HG02798 (cell line): ENCODE measurements around the gene PWWP2B.

ENCODE experiments used
- ATAC-seq: cut with Tn5 transposase; IDR thresholded peaks from one replicate; pipeline ENCODE4 v1.9.1; 2021; ENCODE audit warnings: mild to moderate bottlenecking; ENCODE audit not compliant: unreplicated experiment, poor library complexity

The PWWP2B gene

GRCh38 chr10:132404169-132404880, 7.3 kb downstream of the PWWP2B start:
- no peak for ATAC-seq

DNA sequence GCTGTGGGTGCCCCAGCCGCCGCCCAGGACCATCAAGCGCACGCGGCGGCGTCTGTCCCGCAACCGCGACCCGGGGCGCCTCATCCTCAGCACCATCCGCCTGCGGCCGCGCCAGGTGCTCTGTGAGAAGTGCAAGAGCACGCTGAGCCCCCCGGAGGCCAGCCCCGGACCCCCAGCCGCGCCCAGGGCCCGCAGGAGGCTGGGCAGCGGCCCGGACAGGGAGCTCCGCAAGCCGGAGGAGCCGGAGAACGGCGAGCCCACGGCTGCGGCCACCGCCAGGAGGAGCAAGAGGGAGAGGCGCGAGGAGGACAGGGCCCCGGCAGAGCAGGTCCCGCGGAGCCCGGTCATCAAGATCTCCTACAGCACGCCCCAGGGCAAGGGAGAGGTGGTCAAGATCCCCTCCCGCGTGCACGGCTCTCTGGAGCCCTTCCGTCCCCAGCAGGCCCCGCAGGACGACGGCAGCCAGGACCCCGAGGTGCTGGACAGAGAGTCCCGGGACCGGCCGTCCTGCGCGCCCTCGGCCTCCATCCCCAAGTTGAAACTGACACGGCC, 8.0 kb downstream of the PWWP2B start:
- ATAC-seq: no peak

GRCh38 chr10:132405463-132405991, 8.5 kb downstream of the PWWP2B start:
- no peak for ATAC-seq

DNA sequence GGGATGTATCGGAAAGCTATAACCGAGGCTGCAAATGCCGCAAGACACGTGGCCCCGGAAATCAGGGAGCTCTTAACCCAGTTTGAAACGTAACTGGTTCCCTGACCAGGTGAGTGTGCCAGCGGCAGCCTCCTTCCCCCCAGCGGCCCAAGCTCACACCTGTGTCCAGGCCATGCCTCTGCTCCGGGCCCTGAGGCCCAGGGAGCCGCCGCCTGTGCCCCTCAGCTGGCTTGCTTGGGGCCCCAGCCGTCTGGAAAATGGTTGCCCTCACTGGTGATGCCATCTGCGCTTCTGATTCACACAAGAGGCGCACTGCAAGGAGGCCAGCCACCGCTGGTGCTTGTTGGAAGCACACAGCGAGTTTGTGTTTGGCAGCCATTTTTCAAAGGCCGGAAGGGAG, 9.2 kb downstream of the PWWP2B start:
- no peak for ATAC-seq

DNA sequence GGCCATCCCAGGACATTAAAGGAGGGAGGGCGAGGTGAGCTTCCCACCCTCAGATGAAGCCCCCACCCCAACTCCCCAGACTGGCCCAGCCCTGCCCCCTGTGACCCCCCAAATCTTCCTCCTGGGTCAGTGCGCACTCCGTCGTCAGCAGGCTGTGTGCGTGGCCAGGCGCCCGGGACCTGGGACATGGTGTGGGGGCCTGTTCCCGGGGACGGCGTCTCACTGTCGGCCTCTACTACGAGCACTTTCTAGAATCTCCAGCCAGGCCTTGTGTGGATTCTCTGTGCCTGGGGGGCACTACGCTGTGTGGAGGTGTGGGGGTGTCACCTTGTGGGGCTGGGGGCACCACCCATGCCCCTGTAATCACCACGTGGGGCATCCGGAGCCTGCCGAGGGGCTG, 9.8 kb downstream of the PWWP2B start:
- ATAC-seq: no peak

DNA sequence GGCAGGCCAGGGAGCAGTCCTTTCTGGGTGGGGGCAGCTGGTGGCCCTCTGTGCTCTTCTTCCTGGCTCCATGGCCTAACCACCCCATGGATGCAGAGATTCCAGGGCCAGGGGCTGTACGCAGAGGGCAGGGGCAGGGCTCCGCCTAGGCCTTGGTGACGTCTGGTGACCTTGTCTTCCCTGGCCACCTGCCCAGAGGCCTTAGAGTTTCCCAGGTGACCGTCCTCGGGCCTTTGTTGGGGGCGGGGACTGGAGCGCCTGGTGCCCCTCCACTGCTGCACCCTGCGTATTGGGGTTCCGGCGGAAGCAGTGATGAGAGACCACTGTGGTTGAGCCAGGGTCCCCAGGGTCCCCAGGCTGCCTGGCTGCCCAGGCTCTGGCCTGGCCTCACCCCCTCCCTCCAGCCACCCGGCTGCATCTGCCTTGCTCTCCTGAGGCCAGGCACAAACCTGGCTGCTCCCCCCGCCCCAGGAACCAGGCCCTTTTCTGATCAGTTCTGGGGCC, 10.3 kb downstream of the PWWP2B start:
- no peak for ATAC-seq

- no peak for ATAC-seq
Observed at GRCh38 chr10:132407846-132408278, 10.9 kb downstream of the PWWP2B start.

GRCh38 chr10:132408367-132408781, 11.4 kb downstream of the PWWP2B start:
- no peak for ATAC-seq

DNA sequence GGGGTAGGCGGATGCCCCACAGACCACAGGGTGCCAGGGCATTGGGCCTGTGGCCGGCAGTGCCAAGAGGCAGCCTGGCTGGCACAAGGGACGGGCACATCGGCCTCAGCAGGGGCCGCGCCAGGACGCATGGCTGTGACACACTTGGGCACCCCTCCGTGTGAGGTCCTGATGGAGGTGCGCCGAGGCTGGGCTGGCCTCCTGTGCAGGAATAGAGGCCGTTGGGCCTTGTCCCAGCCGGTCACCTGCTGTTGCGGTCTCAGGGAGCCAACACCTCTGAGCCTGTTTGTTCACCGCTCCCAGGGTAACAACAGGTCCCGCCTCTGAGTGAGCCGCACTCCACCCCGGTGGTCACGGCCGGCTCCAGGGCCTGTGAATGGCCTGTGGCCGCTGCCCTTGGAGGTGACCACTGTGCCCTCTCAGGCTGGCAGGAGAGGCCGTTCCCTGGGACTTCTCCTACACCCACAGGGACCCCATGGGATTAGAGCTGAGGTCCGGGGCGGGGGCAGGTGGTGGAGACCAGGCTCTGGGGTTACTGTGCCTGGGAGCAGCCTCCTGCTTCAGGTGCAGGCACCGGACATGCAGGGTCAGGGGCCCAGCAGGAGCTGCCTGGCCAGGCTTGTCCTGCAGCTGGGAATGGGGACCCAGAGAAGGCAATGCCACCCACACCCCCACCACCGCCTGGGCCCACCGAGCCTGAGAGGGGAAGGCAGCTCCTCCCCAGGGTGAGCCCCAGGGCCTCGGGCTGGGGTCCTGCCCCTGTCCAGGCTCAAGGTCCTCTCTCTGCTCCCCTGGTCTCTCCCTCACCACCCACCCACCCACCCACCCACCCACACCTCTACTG, 12.0 kb downstream of the PWWP2B start:
- ATAC-seq: no peak

- ATAC-seq: no peak
Observed at GRCh38 chr10:132409667-132410028, 12.6 kb downstream of the PWWP2B start.

DNA sequence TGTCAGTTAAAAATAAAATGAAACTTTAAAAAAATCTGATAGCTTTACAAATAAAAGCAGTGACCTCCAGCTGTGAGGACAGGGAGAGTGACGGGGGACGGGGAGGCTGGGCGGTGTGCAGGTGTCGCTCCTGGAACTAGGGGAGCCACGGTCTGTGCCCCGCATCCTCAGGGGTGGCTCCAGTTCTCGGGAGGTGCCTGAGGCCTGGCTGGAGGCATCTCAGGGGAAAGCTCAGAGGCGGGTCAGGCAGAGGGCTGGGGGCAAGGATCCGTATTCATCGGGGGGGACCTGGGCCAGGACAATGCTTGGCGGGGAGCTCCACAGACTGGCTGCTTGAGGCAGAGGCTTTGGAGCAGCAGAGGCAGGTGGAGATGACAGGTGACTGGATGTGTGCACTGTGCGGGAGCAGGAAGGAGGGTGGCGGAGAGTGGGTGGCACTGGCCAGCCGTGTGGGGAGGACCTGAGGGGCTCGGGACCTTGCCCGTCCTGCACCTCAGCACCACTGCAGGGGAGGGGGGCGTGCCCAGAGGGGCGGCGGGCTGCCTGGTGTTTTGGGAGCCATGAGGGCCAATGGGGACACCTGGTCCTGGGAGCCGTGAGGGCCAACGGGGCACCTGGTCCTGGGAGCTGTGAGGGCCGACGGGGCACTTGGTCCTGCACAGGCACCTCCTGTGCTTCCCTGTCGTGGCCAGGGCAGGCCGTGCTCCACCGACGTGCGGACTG, 13.2 kb downstream of the PWWP2B start:
- no peak for ATAC-seq

- no peak for ATAC-seq
Observed at GRCh38 chr10:132410779-132411532, 14.0 kb downstream of the PWWP2B start.

GRCh38 chr10:132411561-132412253, 14.7 kb downstream of the PWWP2B start:
- ATAC-seq: no peak

DNA sequence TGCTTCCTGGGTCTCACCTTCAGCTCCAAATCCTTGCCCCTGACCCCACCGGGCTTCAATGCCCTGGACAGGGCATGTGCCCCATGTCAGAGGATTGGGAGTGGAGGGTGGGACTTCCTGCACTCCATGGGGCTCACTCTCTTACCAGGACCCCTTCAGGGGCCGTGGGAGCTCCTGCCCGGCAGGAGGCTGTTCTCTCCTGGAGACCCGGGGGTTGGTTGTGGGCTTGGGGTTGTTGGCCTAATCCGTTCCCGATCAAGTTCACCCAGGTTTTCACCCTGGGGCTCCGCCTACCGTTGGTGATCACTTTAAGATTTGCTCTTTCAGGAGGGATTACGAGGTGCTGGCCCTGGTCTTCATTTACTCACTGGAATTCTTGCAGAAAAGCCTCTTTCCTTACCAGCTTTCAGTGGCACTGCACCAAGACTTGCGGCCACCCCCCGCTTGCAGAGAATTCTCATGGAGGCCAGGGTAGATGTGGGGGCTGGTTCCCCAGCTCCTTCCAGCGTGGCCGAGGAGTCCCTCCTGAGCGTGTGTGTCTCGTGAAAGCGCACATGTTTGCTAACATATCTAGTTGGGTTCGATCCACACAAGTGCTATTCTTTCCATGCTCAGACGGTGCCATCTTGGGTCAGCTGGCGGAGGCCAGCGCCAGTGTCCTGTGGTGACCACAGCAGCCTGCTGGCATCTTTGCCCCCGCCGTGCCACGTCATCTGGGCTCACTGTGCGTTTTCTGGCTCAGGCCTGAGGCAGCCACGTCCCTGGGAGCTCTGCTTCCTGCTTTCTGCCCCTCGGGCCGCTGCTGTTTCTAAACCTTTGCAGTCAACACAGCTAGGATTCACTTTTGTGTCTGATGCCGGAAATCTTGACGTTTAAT, 15.6 kb downstream of the PWWP2B start:
- ATAC-seq: no peak

GRCh38 chr10:132413226-132414205, 16.5 kb downstream of the PWWP2B start:
- ATAC-seq: no peak

GRCh38 chr10:132414402-132415016, 17.5 kb downstream of the PWWP2B start:
- ATAC-seq: no peak

- ATAC-seq: no peak
Observed at GRCh38 chr10:132415255-132415654, 18.3 kb downstream of the PWWP2B start.
